Osteoblast (primary cell): Measurements from ENCODE around the gene PDGFA. TPM values are rescaled to one million over a fixed set of nuclear protein-coding genes. Genes with fewer than 3 reads are reported as not detected.

Experiments
- DNase-seq: peaks from one replicate; pipeline ENCODE4 v3.0.0; 2011; ENCODE audit warnings: low spot score, mixed read lengths; ENCODE audit not compliant: insufficient read length; ENCODE audit errors: missing footprints
- H2AFZ ChIP-seq: 2 replicates; pipeline ENCODE4 v1.6.0; 2011; ENCODE audit warnings: mild to moderate bottlenecking, low read length
- H3K27ac ChIP-seq: 2 replicates; pipeline ENCODE4 v1.5.1; 2011; ENCODE audit warnings: mild to moderate bottlenecking, low read depth, low read length, moderate library complexity
- H3K27me3 ChIP-seq: 2 replicates; pipeline ENCODE4 v1.6.0; 2012; ENCODE audit warnings: mild to moderate bottlenecking, control low read depth, inconsistent platforms, low read length, moderate library complexity; ENCODE audit not compliant: insufficient read depth
- H3K36me3 ChIP-seq: 2 replicates; pipeline ENCODE4 v1.5.1; 2011; ENCODE audit warnings: mild to moderate bottlenecking, low read length, control low read depth, moderate library complexity; ENCODE audit not compliant: insufficient read depth
- H3K4me1 ChIP-seq: 2 replicates; pipeline ENCODE4 v1.5.1; 2011; ENCODE audit warnings: mild to moderate bottlenecking, low read length, control low read depth, moderate library complexity; ENCODE audit not compliant: insufficient read depth
- H3K4me2 ChIP-seq: 2 replicates; pipeline ENCODE4 v1.6.0; 2011; ENCODE audit warnings: mild to moderate bottlenecking, low read length; ENCODE audit not compliant: insufficient read depth
- H3K4me3 ChIP-seq: fragments of 200-600 bp; sonication (generic); 3 replicates; pipeline ENCODE4 v1.5.1; 2012; ENCODE audit warnings: mild to moderate bottlenecking, low read length, inconsistent platforms; ENCODE audit not compliant: insufficient read depth
- H3K79me2 ChIP-seq: 2 replicates; pipeline ENCODE4 v1.6.0; 2012; ENCODE audit warnings: mild to moderate bottlenecking, low read length, control low read depth, inconsistent platforms; ENCODE audit not compliant: insufficient read depth
- H3K9me3 ChIP-seq: 2 replicates; pipeline ENCODE4 v1.5.1; 2011; ENCODE audit warnings: low read depth, low read length, control low read depth
- H4K20me1 ChIP-seq: 2 replicates; pipeline ENCODE4 v1.6.0; 2012; ENCODE audit warnings: mild to moderate bottlenecking, low read length, control low read depth; ENCODE audit not compliant: insufficient read depth
- CTCF ChIP-seq: IDR thresholded peaks from 2 replicates; pipeline ENCODE4 v1.5.1; 2011; ENCODE audit warnings: mild to moderate bottlenecking, low read depth, low read length, moderate library complexity; ENCODE audit errors: extremely low read depth
- total RNA-seq: library from RNA; depleted of rRNA; stranded (reverse); fragments of >200 nt; gene quantifications from 2 replicates; pipeline ENCODE4 v1.2.3, GENCODE V29; 2012

The PDGFA gene
- total RNA-seq, 1 donor: 32.6 TPM

GRCh38 chr7:521221-522070 is 1.8 kb upstream of the PDGFA start:
- DNase-seq: peak; percentile 97
- Histone ChIP-seq H2AFZ (no peak overlapping the region), H3K79me2 (peaks cover 14% of the 10 kb centered on the region), H3K27me3 (peaks cover 21% of the 10 kb centered on the region), H4K20me1 (peaks cover 12% of the 10 kb centered on the region), H3K27ac (no peak overlapping the region), H3K9me3 (no peaks in the 10 kb centered on the region), H3K36me3 (no peaks in the 10 kb centered on the region), H3K4me1 (peaks cover 17% of the 10 kb centered on the region), H3K4me3 (peak overlapping the region; percentile 66), H3K4me2 (peak overlapping the region; percentile 77)
- TF ChIP-seq CTCF: no peak

DNA sequence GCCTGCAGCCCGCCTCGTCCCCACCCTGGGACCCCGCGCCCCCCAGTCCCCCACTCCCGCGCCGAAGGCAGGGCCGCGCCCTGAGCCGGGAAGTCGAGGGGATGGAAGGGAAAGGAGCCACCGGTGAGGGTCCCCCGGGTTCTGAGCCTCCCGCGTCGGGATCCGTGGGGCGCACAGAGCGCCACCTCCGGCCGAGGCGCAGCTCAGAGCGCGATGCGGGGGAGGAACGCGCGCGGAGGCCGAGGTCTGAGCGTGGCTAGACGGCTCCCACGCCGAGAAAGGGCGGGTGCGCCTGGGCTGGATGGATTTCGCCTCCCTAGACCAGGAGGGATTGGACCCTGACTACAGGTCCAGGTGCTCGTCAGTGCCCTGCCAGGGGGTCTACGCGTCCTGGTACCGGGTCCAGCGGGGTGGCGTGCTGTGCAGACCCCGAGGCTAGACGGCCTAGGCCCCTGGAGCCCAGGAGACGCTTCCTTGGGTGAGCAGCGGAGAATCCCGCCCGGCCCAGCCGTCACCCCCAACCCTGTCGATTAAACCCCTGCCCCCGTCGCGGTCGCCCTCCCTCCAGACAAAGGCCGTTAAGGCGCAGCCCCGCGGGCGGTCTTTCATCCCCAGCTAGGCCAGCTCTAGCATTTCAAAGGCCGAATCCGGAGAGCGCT is 986 bp upstream of the PDGFA start:
- H4K20me1 ChIP-seq: peaks cover 13% of the 10 kb centered on the region
- peak overlapping the region; percentile 64 for H3K4me3 ChIP-seq
- H3K36me3 ChIP-seq: no peaks in the 10 kb centered on the region
- H3K79me2 ChIP-seq: peaks cover 22% of the 10 kb centered on the region
- H3K9me3 ChIP-seq: no peaks in the 10 kb centered on the region
- peak overlapping the region; percentile 64 for H3K4me2 ChIP-seq
- peaks cover 21% of the 10 kb centered on the region for H3K4me1 ChIP-seq
- TF ChIP-seq CTCF: no peak
- H2AFZ ChIP-seq: no peak overlapping the region
- DNase-seq: peak; percentile 89
- no peak overlapping the region for H3K27ac ChIP-seq
- H3K27me3 ChIP-seq: peaks cover 21% of the 10 kb centered on the region

DNA sequence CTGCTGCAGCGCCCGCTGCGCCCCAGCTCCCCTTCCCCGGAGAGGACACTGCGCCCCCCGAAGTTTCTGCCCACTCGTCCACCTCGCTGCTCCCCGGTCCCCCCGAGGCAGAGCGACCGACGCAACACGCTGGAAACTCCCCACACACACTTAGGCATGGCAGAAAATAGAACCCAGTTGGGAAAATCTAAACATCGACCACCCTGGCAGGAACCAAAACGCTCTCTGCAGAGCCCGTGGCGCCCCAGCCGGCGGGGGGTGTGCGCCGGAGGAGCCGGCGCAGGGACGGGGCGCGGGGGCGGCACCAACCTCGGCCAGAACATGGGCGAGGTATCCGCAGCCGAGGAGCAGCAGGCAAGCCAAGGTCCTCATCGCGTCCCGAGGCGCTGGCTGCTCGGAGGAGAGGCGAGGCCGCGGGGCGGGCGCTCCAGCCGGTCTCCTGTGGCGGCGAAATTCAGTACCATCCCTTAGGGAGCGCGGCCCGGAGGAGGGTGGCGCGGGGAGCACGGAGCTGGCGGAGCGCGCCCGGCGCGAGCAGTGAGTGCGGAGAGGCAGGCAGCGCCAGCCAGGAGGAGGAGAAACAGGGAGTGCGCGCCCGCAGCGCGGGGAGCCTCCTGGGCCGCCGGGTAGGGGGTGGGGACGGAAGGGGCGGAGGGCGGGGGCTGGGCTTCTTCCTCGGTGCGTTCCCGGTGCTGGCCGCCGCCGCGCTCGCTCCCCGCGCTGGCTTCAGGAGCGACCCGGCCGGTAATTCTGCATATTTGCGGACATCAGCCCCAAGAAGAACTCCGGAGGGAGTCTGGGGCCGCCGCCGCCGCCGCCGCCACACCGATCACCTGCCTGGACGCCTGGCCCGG is 789 bp downstream of the PDGFA start:
- H2AFZ ChIP-seq: peak overlapping the region; percentile 41
- peaks cover 15% of the 10 kb centered on the region for H4K20me1 ChIP-seq
- H3K9me3 ChIP-seq: no peaks in the 10 kb centered on the region
- peak; percentile 98 for DNase-seq
- peaks cover 40% of the 10 kb centered on the region for H3K79me2 ChIP-seq
- peak overlapping the region; percentile 91 for H3K4me3 ChIP-seq
- H3K27me3 ChIP-seq: peaks cover 18% of the 10 kb centered on the region
- H3K36me3 ChIP-seq: no peaks in the 10 kb centered on the region
- H3K27ac ChIP-seq: no peak overlapping the region
- no peak for TF ChIP-seq CTCF
- H3K4me2 ChIP-seq: peak overlapping the region; percentile 80
- peaks cover 39% of the 10 kb centered on the region for H3K4me1 ChIP-seq
